ENCODE data around the gene SIK3. TPM values are rescaled to one million over a fixed set of nuclear protein-coding genes. Genes with fewer than 3 reads are reported as not detected.

SIK3 gene
- total RNA-seq, 2 donors from 2014 or later: 37.2 to 43.5 TPM

DNA sequence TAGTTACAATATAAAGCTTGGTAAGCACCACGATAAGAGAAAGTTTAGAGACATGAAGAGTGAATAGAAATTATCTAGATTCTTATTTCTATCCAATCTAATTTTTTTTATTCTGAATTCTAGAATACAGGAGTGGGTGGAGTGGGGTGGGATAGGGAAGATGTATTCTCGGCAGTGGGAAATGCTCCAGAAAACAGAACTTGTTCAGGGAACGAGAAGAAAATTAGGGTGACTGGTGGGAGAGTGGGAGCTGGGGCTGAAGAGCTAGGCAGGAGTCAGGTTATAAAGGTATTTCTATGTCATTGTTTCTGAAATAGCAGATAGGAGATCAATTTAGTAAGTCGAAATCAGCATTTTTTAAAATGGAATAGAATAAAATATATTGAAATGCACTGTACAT, 207.6 kb downstream of the SIK3 start:
- Mint-ChIP-seq H3K4me1 (peaks cover 7% of the 10 kb centered on the region), H3K27me3 (ENCODE audit: insufficient read depth) (no peaks in the 10 kb centered on the region), H3K27ac (no peak overlapping the region), H3K36me3 (ENCODE audit: low read depth) (peaks cover 34% of the 10 kb centered on the region), H3K4me3 (no peak overlapping the region), H3K9me3 (no peaks in the 10 kb centered on the region)
- H3K4me1 ChIP-seq (ENCODE audit: control insufficient read depth, insufficient read depth, low read length): no peaks in the 10 kb centered on the region
- H3K4me3 ChIP-seq (ENCODE audit: low read length): no peak overlapping the region
- H3K9ac ChIP-seq (ENCODE audit: extremely low read depth, low read length, poor library complexity, severe bottlenecking): no peak overlapping the region
- H3K36me3 ChIP-seq (ENCODE audit: control insufficient read depth, insufficient read depth, low read length): peaks cover 40% of the 10 kb centered on the region
- no peaks in the 10 kb centered on the region for H3K27me3 ChIP-seq (ENCODE audit: control insufficient read depth, insufficient read depth, low read length, poor library complexity, severe bottlenecking)
- TF ChIP-seq, protein P1, sequence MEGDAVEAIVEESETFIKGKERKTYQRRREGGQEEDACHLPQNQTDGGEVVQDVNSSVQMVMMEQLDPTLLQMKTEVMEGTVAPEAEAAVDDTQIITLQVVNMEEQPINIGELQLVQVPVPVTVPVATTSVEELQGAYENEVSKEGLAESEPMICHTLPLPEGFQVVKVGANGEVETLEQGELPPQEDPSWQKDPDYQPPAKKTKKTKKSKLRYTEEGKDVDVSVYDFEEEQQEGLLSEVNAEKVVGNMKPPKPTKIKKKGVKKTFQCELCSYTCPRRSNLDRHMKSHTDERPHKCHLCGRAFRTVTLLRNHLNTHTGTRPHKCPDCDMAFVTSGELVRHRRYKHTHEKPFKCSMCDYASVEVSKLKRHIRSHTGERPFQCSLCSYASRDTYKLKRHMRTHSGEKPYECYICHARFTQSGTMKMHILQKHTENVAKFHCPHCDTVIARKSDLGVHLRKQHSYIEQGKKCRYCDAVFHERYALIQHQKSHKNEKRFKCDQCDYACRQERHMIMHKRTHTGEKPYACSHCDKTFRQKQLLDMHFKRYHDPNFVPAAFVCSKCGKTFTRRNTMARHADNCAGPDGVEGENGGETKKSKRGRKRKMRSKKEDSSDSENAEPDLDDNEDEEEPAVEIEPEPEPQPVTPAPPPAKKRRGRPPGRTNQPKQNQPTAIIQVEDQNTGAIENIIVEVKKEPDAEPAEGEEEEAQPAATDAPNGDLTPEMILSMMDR (conservative IDR thresholded peaks at IDR 0.05): no peak
- WGBS, 2 experiments (ENCODE audit: insufficient coverage in 1 of 2, insufficient read length in 1 of 2): 97 to 100% methylated on average over 3 of the region's 4 CpGs
- no peaks in the 10 kb centered on the region for H3K9me3 ChIP-seq (ENCODE audit: control insufficient read depth, low read length)
- DNase-seq: no peak
- H3K27ac ChIP-seq (ENCODE audit: low read depth, low read length): no peak overlapping the region

DNA sequence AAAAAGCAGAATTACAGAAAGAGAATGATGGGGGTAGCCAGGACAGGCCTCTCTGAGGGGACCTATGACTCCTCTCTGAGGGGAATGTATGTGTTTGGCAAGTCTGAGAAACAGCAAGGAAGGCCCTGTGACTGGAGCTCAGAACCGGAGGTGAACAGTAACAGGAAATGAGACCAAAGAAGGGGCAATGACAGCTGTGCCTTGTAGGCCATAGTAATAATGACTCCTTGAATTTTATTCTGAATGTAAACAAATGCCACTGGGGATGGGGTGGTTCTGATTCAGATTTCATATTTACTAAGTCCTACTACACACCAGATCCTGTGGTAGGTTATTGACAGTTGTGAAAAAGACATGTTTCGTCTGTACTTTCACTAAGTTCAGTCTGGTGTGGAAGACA, 208.0 kb downstream of the SIK3 start:
- no peaks in the 10 kb centered on the region for H3K9me3 Mint-ChIP-seq

DNA sequence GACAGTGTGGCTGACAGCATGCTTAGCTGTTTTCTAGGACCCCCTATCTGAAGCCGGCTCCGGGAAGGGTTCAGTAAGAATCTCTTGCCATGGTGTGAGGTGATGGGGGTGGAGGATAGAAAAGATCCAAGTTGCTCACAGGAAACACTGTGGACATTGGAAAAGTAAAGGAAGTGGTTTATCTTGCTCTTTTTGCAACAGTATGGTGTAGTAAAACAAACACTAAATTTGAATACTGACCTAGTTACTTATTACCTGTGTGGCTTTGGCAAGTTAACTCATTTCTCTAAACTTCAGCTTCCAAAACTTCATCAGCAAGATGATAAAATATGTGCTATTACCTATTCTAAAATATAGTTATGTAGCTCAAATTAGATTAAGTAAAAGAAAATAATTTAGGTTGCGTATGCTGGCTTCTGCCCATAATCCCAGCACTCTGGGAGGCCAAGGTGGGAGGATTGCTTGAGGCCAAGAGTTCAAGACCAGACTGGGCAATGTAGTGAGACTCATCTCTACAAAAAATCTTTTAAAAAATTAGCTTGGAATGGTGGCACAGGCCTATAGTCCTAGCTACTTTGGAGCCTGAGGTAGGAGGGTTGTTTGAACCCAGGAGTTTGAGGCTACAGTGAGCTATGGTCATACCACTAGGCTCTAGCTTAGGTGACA, 209.2 kb downstream of the SIK3 start:
- Mint-ChIP-seq H3K4me3 (no peak overlapping the region), H3K36me3 (ENCODE audit: low read depth) (peaks cover 25% of the 10 kb centered on the region), H3K27me3 (ENCODE audit: insufficient read depth) (no peaks in the 10 kb centered on the region), H3K27ac (no peak overlapping the region), H3K4me1 (no peaks in the 10 kb centered on the region), H3K9me3 (no peaks in the 10 kb centered on the region)
- TF ChIP-seq, protein P1 (conservative IDR thresholded peaks at IDR 0.05): no peak
- no peak overlapping the region for H3K9ac ChIP-seq (ENCODE audit: extremely low read depth, low read length, poor library complexity, severe bottlenecking)
- H3K36me3 ChIP-seq (ENCODE audit: control insufficient read depth, insufficient read depth, low read length): peaks cover 29% of the 10 kb centered on the region
- H3K27me3 ChIP-seq (ENCODE audit: control insufficient read depth, insufficient read depth, low read length, poor library complexity, severe bottlenecking): no peaks in the 10 kb centered on the region
- no peak overlapping the region for H3K27ac ChIP-seq (ENCODE audit: low read depth, low read length)
- WGBS, 2 experiments (ENCODE audit: insufficient coverage in 1 of 2, insufficient read length in 1 of 2): 82 to 99% methylated on average over 2 to 3 of the region's 3 CpGs
- H3K4me1 ChIP-seq (ENCODE audit: control insufficient read depth, insufficient read depth, low read length): no peaks in the 10 kb centered on the region
- H3K9me3 ChIP-seq (ENCODE audit: control insufficient read depth, low read length): no peaks in the 10 kb centered on the region
- no peak for DNase-seq
- H3K4me3 ChIP-seq (ENCODE audit: low read length): no peak overlapping the region

More for the DNA sequence above, 208.0 kb downstream of the SIK3 start:
- Histone ChIP-seq H3K27me3 (ENCODE audit: control insufficient read depth, insufficient read depth, low read length, poor library complexity, severe bottlenecking) (no peaks in the 10 kb centered on the region), H3K4me3 (ENCODE audit: low read length) (no peak overlapping the region), H3K27ac (ENCODE audit: low read depth, low read length) (no peak overlapping the region), H3K4me1 (ENCODE audit: control insufficient read depth, insufficient read depth, low read length) (no peaks in the 10 kb centered on the region), H3K9me3 (ENCODE audit: control insufficient read depth, low read length) (no peaks in the 10 kb centered on the region), H3K9ac (ENCODE audit: extremely low read depth, low read length, poor library complexity, severe bottlenecking) (no peak overlapping the region), H3K36me3 (ENCODE audit: control insufficient read depth, insufficient read depth, low read length) (peaks cover 37% of the 10 kb centered on the region)
- 93% methylated on average over 2 of the region's 2 CpGs; no CpG with 5 or more reads in 1 of the 2 experiments for WGBS, 2 experiments (ENCODE audit: insufficient coverage in 1 of 2, insufficient read length in 1 of 2)
- Mint-ChIP-seq H3K27me3 (ENCODE audit: insufficient read depth) (no peaks in the 10 kb centered on the region), H3K4me1 (peaks cover 4% of the 10 kb centered on the region), H3K27ac (no peak overlapping the region), H3K36me3 (ENCODE audit: low read depth) (peaks cover 34% of the 10 kb centered on the region), H3K4me3 (no peak overlapping the region)
- no peak for DNase-seq
- TF ChIP-seq, protein P1 (conservative IDR thresholded peaks at IDR 0.05): no peak
